IPS-18c (cell line): ENCODE data around the gene RSBN1.
A peak's percentile ranks its signal among the peaks of the same experiment; 100 is the strongest.

Experiments used
- H3K4me3 ChIP-seq: 2 replicates; pipeline ENCODE4 v1.7.0; 2013; ENCODE audit warnings: low read depth, mild to moderate bottlenecking, low read length, moderate library complexity; ENCODE audit not compliant: insufficient read depth
- H3K9me3 ChIP-seq: one replicate; pipeline ENCODE4 v1.6.1; 2013; ENCODE audit warnings: mild to moderate bottlenecking, low read length, moderate library complexity; ENCODE audit not compliant: control insufficient read depth, insufficient read depth

The RSBN1 gene

DNA sequence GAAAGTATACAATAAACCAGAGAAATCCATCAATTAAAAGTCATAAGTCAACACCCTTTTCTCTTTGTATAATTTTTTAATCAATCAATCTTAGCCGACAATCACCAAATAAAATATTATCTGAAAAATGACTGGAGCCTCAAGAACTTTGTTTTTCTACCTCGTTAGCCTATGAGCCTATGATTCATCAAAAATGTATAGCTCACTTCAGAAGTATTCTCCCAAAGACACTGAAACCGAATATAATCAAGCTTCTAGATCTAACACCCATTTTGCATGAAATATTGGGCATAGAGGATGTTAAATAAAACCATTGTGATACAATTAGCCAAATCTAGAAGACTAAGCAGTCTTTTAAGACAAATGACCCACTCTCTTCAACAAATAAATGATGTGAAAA lies 17.8 kb upstream of the RSBN1 start:
- H3K4me3 ChIP-seq, result no peak overlapping the region

DNA sequence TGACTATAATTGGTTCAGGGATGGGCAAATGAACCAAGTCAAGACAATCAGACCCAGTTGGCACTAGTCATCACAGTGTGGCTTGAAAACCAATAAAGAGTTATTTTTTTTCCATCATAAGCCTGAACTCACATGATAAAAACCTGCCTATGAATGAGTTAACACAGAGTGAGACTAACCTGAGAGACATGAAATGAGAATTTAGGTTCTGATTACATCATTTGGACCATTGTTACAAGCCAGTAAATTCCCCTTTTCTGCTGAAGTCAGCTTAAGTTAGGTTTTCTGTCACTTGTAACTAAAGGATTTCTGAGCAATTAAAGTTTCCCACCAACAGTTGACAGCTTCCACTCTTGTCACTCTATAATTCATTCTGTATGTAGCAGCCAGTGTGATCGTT lies 9.6 kb upstream of the RSBN1 start:
- Histone ChIP-seq H3K4me3 (no peak overlapping the region), H3K9me3 (no peaks in the 10 kb centered on the region)

More for the DNA sequence above, 17.8 kb upstream of the RSBN1 start:
- no peaks in the 10 kb centered on the region for H3K9me3 ChIP-seq

DNA sequence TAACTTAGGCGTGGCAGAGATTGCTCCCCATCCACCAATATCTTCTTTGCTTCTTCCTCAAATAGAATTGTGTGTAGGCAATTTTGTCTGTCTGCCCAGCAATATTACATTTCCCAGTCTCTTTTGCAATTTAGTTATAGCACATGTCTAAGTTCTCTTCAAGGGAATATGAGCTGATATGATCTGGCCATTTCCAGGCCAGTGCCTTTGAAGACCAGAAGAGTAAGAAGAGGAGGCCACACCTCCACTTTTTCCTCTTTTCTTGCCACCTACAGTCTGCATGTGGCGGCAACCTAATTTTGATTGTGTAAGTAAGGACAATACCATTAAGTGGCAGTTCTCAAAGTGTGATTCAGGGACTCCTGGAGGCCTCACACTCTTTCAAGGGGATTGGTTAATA lies 6.3 kb upstream of the RSBN1 start:
- no peak overlapping the region for H3K4me3 ChIP-seq
- H3K9me3 ChIP-seq, result no peaks in the 10 kb centered on the region

DNA sequence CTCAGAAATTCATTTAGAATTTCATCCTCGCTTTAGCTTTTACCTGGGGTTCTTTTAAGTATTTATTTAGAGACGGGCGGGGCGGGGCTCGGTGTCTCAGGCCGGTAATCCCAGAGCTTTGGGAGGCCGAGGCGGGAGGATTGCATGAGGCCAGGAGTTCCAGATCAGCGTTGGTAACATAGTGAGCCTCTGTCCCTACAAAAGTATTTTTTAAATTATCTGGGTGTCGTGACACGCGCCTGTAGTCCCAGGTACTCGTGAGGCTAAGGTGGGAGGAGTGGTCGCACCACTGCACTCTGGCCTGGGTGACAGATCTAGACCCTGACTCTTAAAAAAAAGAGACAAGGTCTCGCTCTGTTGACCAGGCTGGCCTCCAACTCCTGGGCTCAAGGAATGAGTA lies 942 bp upstream of the RSBN1 start:
- Histone ChIP-seq H3K4me3 (no peak overlapping the region), H3K9me3 (no peaks in the 10 kb centered on the region)

DNA sequence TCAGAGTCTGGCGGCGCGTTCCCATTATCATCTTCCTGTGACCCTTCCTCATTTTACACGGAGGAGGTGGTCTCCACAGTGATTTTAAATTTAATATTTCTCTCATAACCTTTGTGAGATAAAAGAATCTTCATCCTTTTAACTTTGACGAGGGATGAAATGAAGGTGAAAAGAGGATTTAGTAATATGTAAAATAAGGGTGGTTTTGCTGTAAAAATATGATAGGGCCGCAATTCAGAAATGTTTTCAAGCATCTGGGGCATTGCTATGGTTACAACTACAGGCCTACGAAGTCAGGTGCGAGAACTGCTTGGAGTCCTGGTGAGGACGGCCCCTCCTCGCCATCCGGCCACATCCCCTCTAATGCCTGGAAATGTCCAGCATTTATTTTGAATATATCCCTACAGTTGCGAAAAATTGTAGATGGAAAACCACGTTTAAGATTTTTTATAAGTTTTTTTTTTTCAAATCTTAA lies 422 bp upstream of the RSBN1 start:
- Histone ChIP-seq H3K9me3 (no peaks in the 10 kb centered on the region), H3K4me3 (peak overlapping the region; percentile 38; the same call in 1 of the 2 replicates)

DNA sequence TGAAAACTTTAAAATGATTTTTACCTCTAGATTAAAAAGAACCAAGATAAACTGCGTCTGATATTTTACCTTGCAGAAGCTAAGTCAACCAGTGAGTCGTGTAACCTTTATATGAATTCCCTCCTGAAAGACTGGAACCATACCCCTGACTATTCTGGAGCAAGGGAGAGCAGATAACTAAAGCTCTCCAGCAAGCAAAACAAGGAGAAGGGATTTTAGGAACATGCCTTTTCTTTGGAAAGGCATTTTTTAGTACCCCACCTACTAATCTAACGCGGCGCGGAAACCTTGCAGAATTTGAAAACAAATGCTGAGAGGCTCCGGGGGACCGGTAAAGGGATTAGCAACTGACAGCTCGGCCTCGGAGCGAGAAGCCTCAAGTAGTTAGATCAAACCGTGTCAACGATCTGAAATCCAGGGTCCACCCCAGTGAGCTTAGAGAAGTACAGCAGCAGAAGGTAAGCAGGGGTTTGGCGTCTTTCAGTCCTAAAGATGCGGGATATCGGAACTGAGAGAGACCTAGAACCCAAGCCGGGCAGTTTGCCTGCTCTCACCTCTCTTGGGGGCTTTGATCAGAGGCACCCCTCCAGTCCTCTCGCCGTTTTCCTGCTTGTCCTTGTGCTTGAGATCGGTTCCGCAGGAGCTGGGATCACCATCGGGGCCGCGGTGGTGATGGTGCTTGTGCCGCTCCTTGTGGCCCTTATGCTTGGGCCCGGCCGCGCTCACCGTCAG lies 954 bp downstream of the RSBN1 start:
- no peaks in the 10 kb centered on the region for H3K9me3 ChIP-seq
- H3K4me3 ChIP-seq, result peak overlapping the region; percentile 96

DNA sequence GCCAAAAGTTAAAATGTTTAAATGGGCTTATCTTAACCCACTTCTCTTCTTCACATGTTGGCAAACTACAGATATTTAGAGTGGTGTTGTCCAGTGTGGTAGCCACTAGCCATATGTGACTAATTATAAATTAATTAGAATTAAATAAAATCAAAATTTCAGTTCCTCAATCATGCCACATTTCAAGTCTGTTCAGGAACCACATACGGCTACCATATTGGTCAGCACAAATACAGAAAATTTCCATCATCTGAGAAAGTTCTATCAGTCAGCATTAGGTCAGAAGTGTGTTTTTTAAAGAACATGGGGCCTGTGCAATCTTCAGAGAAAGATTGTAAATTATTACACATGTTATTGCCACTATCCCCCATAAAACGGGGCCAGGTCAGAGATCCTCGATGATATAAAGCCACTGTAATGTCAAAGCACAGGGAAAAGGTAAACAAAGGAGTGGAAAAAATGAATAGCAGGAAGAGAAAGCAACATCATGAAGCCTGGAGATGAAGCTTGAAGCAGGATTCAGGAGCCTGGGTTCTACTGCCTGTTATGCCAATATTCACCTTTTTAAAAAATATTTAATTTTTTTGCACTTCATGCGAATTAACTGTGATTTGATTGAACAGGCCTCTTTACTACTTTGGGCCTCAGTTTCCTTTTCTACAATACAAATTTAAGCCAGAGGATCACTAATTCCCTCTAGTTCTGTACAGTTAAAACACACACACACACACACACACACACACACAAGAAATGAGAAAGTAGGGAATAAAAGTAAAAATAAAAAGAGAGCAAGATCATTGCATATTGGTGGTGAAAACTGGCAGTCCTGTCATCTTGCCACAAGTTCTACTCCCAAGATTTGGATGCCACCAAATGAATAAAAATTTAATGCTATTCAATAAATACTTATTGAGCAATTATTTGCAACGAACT lies 2.3 kb downstream of the RSBN1 start:
- Histone ChIP-seq H3K9me3 (no peaks in the 10 kb centered on the region), H3K4me3 (no peak overlapping the region)

DNA sequence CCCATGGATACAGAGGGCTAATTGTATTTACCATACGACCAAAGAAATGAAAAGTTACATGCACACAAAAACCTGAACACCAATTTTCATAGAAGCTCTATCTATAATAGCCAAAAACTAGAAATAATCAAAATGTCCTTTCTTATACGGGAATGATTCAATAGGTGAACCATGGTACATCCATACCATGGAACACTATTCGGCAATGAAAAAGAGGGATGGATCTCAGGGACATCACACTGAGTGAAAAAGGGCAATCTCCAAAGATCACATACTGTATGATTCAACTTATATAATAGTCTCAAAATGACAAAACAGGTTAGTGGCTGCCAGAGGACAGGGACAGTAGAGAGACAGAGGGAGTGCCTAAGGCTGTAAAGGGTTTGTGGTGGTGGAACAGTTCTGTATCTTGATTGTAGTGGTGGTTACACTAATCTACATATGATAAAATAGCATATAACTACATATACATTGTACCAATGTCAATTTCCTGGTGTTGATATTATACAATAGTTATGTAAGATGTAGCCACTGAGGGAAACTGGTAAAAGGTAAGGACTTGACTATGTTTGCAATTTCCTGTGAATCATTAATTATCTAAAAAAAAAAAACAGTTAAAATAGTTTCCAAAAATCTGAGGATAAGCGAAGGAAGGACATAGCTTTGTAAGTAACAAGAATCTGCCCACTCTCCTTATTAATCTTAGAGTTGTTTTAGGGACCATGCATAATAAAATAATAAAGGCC lies 3.7 kb downstream of the RSBN1 start:
- Histone ChIP-seq H3K4me3 (no peak overlapping the region), H3K9me3 (no peaks in the 10 kb centered on the region)

DNA sequence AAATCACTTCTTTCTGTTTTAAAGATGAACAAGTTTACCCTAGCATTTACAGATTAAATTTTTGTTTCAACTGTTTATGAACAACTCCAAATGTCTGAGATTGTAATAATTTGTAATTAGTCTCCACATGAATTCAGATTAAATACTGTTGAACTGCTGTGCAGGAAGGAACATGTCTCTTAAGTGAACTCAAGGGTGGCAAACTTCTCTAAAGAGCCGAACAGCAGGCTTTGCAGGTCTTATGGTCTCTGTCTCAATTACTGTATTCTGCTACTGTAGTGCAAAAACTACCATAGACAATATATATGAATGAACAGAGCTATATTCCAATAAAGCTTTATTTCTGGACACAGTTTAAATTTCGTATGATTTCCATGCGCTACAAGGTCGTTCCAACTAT lies 6.6 kb downstream of the RSBN1 start:
- no peak overlapping the region for H3K4me3 ChIP-seq

DNA sequence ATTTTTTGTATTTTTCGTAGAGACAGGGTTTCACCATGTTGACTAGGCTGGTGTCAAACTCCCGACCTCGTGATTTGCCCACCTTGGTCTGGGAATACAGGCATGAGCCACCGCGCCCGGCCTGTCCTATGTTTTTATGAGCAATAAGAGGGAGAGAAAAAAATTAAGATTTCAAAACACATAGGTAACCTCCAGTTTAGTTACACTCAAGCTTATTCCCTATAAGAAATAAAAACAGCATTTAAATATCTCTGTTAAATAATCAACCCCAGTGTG lies 7.1 kb downstream of the RSBN1 start:
- Histone ChIP-seq H3K4me3 (no peak overlapping the region), H3K9me3 (no peaks in the 10 kb centered on the region)

More for the DNA sequence above, 6.6 kb downstream of the RSBN1 start:
- no peaks in the 10 kb centered on the region for H3K9me3 ChIP-seq

DNA sequence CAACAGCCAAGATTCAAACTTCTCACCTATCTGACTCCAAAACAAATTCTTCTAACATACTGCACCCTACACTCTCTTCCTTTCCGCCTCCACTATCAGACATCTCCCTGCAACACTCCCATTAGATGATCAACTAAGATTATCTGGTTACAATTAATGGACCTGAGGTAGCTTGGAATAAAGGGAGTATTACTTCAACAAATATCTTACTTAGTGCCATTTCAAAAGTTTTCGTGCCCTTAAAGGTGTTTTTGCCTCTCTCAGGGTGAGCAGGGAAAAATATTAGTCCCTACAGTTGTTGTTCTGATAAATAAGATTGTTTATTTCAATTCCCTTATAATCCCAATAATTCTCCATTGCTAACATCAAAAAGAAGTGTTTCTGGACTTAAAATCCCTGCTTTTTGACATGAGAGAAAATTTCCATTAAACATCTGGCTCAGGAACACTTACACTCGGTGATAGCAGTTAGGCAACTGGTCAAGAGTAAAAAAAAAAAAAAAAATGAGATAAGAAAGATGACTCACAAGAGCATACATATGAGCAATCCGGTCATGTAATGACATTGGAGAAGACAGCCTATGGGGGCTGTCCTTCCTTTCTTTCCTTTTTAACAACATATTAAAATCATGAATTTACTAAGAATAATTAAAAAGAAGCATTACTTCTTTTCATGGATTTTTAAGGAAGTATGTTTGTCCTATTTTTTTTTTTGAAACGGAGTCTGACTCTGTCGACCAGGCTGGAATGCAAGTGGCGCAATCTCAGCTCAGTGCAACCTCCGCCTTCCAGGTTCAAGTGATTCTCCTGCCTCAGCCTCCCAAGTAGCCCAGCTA lies 7.6 kb downstream of the RSBN1 start:
- no peak overlapping the region for H3K4me3 ChIP-seq
- no peaks in the 10 kb centered on the region for H3K9me3 ChIP-seq

DNA sequence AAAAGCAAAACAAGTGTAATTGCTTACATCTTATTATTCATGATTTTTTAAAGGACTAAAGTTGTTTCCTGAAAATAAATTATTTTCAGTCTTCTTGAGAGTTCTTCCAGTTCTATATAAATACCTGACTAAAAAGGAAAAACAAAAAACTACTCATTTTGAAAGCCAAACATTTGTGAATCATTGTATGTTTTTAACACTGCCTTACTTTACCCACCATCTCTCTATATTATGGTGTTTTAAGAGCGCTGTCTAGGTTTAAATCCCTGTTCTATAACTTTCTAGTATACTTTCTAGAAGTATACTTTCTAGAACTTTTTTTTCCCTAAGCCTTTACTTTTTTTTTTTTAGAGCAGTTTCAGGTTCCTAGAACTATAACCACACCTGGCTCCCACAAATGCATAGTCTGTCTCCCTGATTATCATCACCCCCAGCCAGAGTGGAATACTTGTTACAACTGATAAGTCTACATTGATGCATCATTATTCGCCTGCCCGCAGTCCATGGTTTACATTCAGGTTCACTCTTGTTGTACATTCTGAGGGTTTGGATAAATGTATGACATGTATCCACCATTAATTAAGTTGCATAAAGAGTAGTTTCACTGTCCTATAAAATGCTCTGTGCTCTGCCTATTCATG lies 9.8 kb downstream of the RSBN1 start:
- Histone ChIP-seq H3K4me3 (no peak overlapping the region), H3K9me3 (no peaks in the 10 kb centered on the region)

DNA sequence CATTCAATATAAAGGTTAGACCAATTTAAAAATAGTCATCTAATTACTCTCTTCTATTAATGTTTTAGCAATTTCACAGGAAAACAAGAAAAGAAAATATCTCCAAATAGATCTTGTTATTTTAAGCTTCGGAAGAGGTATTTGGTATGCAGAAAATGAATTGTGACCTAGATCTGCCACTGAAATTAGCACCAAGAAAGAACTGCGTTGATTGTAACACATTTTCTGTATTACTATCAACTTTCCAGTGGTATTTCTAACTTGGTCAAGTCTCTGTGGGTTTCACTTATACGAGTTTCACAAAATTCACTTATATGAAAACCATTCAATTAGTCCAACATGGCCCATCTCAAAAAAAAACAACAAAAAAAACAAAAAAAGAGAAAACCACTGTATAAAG lies 11.8 kb downstream of the RSBN1 start:
- H3K4me3 ChIP-seq, result no peak overlapping the region
- no peaks in the 10 kb centered on the region for H3K9me3 ChIP-seq

DNA sequence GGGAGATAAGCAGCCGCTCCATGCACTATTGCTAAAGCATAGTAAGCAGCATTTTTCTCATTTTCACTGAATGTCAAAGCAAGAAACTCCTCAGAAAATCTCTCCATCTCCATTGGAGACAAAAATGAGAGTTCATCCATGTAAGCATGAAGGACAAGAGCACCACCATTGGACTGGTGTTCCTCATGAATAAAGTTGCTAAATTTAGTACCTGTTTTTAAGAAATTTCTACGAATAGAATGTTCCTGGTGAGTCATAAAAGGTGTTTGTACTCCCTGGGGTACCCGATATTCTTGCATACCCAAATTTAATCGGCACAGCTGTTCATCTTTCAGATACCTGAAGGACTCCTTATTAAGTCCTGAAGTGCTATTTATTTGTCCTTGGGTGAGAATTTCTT lies 14.8 kb downstream of the RSBN1 start:
- Histone ChIP-seq H3K4me3 (no peak overlapping the region), H3K9me3 (no peaks in the 10 kb centered on the region)

DNA sequence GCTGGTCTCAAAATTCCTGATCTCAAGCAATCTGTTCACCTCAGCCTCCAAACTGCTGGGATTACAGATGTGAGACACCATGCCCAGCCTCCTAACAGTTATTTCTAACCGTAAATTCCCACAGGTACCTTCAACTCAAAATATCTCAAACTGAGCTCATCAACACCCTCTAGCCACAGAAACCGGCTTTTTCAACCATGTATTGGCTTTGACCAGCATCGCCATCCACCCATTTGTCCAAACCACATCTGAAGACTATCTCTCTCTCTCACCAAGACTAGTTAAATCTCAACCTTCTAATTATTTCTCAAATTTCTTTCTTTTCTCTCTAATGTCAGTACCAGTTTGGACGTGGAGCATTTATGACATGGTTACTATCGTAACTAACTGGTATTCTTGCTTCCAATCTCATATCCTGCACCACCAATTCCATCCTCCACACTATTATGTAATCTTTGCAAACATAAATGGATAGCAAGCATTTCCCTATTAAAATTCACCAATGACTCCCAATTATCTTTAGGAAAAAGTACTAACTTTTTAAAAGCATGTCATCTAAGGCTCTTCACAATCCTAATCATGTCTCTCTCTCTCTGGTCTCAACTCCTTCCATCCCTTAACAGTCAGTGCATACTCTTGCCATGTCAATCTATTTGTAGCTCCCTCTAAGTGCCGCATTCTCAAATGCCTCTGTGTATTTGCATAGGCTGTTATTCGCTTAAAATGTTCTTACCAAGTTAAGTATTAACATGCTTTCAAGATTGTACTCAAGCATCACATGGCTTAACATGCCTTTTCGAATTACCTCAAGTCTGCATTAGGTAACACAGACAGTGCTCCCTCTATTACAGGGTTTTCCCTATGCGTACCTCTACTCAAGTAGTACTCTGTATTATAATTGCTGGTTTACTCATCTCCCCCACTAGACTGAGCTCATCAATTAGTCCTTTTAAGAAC lies 18.1 kb downstream of the RSBN1 start:
- no peaks in the 10 kb centered on the region for H3K9me3 ChIP-seq
- H3K4me3 ChIP-seq, result no peak overlapping the region

DNA sequence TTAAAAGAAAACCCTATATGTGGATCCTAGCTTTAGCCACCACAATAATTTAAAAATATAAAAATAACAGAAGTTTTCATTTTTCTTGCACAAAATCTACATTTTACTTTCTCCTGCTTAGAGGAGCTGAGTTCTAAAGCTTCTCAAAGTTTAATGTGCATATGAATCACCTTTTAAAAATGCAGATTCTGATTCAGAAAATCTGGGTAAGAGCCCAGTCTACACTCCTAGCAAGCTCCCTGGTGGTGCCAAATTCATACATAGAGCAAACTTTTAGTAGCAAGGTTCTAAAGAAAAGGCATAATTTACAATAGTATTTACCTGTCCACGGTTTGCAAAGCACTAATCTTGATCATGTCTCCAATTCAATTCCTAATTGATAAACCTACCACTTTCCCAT lies 19.3 kb downstream of the RSBN1 start:
- Histone ChIP-seq H3K4me3 (no peak overlapping the region), H3K9me3 (no peaks in the 10 kb centered on the region)
